Fibroblast of pulmonary artery (primary cell): ENCODE measurements around the gene AGRN.
"Not testable (repeated sequence)": the region's sequence is repeated elsewhere in the genome, so short reads cannot be mapped to it uniquely, and the experiment has no call there.

Source experiments
- DNase-seq: peaks from one replicate; pipeline ENCODE4 v3.0.0-alpha.2; 2010; ENCODE audit warnings: low read depth
- H3K4me3 ChIP-seq: replicated peaks from 2 replicates; pipeline ENCODE4 v1.5.1; 2011; ENCODE audit warnings: low read depth, mild to moderate bottlenecking, control low read depth, low read length, moderate library complexity
- CTCF ChIP-seq: IDR thresholded peaks from 2 replicates; pipeline ENCODE4 v1.5.1; 2011; ENCODE audit warnings: mild to moderate bottlenecking, control low read depth, low read length, inconsistent platforms; ENCODE audit errors: missing control alignments

AGRN gene

GRCh38 chr1:1101503-1101902 lies 81.6 kb downstream of the AGRN start:
- no peak for DNase-seq
- TF ChIP-seq CTCF = no peak

GRCh38 chr1:1104152-1104551 lies 84.2 kb downstream of the AGRN start:
- DNase-seq, H3K4me3 ChIP-seq: not testable (repeated sequence)

More at GRCh38 chr1:1101503-1101902, 81.6 kb downstream of the AGRN start:
- no peak overlapping the region for H3K4me3 ChIP-seq
